ENCODE data around the gene GTF2A1. TPM values are rescaled to one million over a fixed set of nuclear protein-coding genes. Genes with fewer than 3 reads are reported as not detected.

Gene GTF2A1
- total RNA-seq (32.1 and 33.4 TPM in 2 replicates), polyA plus RNA-seq (11.1 and 13.3 TPM in 2 replicates), polyA minus RNA-seq (54.5 and 63.9 TPM in 2 replicates), Bru-seq, nascent RNA (percentile 77 among the genes with signal in this experiment), BruChase-seq, experiment 1, labeled RNA remaining after a 6-hour chase (percentile 84 among the genes with signal in this experiment), BruChase-seq, experiment 2, labeled RNA remaining after a 2-hour chase (percentile 78 among the genes with signal in this experiment)
- polyA plus RNA-seq (2011; cell fraction: cytosol; rRNA removed) = 11.2 and 11.6 TPM in 2 replicates
- polyA plus RNA-seq (2011; cell fraction: nucleus; rRNA removed) = 8.5 and 8.6 TPM in 2 replicates
- polyA plus RNA-seq (2012) = 12.4 and 15.7 TPM in 2 replicates
- 32.1 TPM for polyA minus RNA-seq (2011; cell fraction: cytosol; rRNA and poly(A)+ RNA removed)
- 12.3 TPM in 2 replicates for polyA minus RNA-seq (2011; cell fraction: nucleus; rRNA and poly(A)+ RNA removed)
- long read RNA-seq, full-length matches to known transcripts = 2 of 10 reads
- long read RNA-seq, partial matches to known transcripts = 0 of 10 reads
- long read RNA-seq, other reads (novel, unspliced or antisense) = 8 of 10 reads

- FAIRE-seq (peak; percentile 88), DNase-seq (ENCODE audit: low read depth, low spot score) (peak; percentile 97)
- Histone ChIP-seq H3K27me3 (ENCODE audit: control insufficient read depth in 2 of 2, insufficient read depth in 2 of 2, low read length in 2 of 2) (no peaks in the 10 kb centered on the region), H3K36me3 (ENCODE audit: control insufficient read depth in 2 of 2, extremely low read depth in 1 of 2, insufficient read depth in 2 of 2, low read length in 2 of 2) (no peaks in the 10 kb centered on the region), H3K4me2 (ENCODE audit: insufficient read depth, low read length) (peak within 1 kb of the TSS; percentile 97), H3K9me1 (replicated peaks; ENCODE audit: control insufficient read depth, extremely low read depth, insufficient read depth, low read length) (no peaks in the 10 kb centered on the region), H3K27ac (ENCODE audit: insufficient read depth, low read depth, low read length) (peak within 1 kb of the TSS; percentile 96), H3K79me2 (ENCODE audit: control insufficient read depth, insufficient read depth, low read length) (peaks cover 36% of the 10 kb centered on the region), H4K20me1 (replicated peaks; ENCODE audit: control insufficient read depth, extremely low read depth, insufficient read depth, low read length) (no peaks in the 10 kb centered on the region), H3K4me3 (replicated peaks in 1 of 3; ENCODE audit: insufficient read depth in 1 of 3, low read depth in 1 of 3, low read length in 3 of 3) (peak within 1 kb of the TSS; percentile 84 to 99 (median 98)), H3K4me1 (ENCODE audit: control insufficient read depth, extremely low read depth, insufficient read depth, low read length) (peaks cover 18% of the 10 kb centered on the region), H3K9ac (replicated peaks; ENCODE audit: extremely low read depth, insufficient read depth, low read length) (peak within 1 kb of the TSS; percentile 99), H2AFZ (ENCODE audit: low read depth, low read length) (peak within 1 kb of the TSS; percentile 70), H3K9me3 (replicated peaks; ENCODE audit: control insufficient read depth, insufficient read depth, low read length) (no peaks in the 10 kb centered on the region)
- dilution Hi-C loops (cut with MboI; ENCODE audit: extremely low pct_ligation_motif_present, low sequenced_read_pairs) (no loop called here), intact Hi-C loops (cut with micrococcal nuclease) (loop anchor here (5.0 kb wide), 2 partner anchors 216 to 584 kb away; no protein-coding TSS in a partner anchor)
- BruUV-seq (replicated peaks) = TSS peak; percentile 3
- ChIA-PET POLR2A (interaction anchor here (0.6 to 1.6 kb wide), 10 partner anchors 8 to 643 kb away, joined by 3 to 11 read pairs (median 4); partner anchors contain the start of gene CEP128), CTCF (interaction anchor here (1.0 to 1.1 kb wide), 3 partner anchors 48 to 244 kb away, joined by 3 to 4 read pairs (median 4); no protein-coding TSS in a partner anchor)
- TF ChIP-seq FOS (IDR thresholded peaks at IDR 0.05; ENCODE audit: borderline replicate concordance, insufficient read depth, low read length) (no peak), JUN (IDR thresholded peaks at IDR 0.05; ENCODE audit: borderline replicate concordance, insufficient read depth, insufficient read length, low read depth) (no peak), POLR2AphosphoS5 (IDR thresholded peaks at IDR 0.05; ENCODE audit: insufficient read depth, low read depth, low read length) (peak; percentile 96), GATA2 (IDR thresholded peaks at IDR 0.05; ENCODE audit: insufficient read depth, insufficient read length, low read depth, low read length) (no peak), EZH2 (IDR thresholded peaks at IDR 0.05; ENCODE audit: borderline replicate concordance, low read depth, low read length, severe bottlenecking) (no peak), MYC (IDR thresholded peaks at IDR 0.05; ENCODE audit: low read depth, low read length) (peak; percentile 69), MAX (IDR thresholded peaks at IDR 0.05; ENCODE audit: insufficient read depth, insufficient read length) (peak; percentile 82), POLR2A (IDR thresholded peaks at IDR 0.05; ENCODE audit: low read depth, low read length) (peak; percentile 99), CTCF (IDR thresholded peaks at IDR 0.05; ENCODE audit: extremely low read depth in 1 of 2, insufficient read depth in 1 of 2, low read depth in 1 of 2, low read length in 2 of 2) (no peak)
These were observed at the start of gene GTF2A1 for GRCh38 chr14:81220830-81221578. Gene GTF2A1, minus strand, starts transcription at chr14:81220959. Its CDS starts 441 bp downstream, at chr14:81220518.
